Astrocyte of the hippocampus (primary cell): ENCODE data around the gene KCNG2.

ENCODE experiments used
- DNase-seq: peaks from one replicate; pipeline ENCODE4 v3.0.0; 2011; ENCODE audit warnings: low read depth, low spot score

Gene KCNG2

DNA sequence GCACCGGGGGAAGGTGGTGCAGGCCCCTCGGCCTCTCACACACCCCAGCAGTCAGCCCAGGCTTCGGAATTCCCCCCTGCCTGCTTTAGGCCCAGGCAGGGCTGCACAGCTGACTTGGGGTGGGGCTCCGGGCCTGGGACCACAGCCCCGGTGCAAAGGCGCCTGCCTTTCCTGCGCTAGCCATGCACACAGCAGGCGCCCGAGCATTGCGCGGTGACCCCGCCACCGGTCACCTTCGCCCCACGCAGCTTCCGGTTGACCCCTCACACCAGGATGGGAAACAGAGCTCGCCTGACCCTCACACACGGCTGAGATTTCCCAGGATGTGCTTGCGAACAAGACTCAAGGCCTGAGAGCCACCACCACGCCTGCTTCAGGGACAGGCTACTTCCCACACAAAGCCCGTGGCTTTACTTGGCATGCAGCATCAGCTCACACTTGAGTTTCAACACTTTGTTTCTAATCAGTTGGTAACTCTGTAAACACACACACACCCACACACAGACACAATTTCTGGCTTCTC lies 107.7 kb downstream of the KCNG2 start:
- peak; percentile 32 for DNase-seq

DNA sequence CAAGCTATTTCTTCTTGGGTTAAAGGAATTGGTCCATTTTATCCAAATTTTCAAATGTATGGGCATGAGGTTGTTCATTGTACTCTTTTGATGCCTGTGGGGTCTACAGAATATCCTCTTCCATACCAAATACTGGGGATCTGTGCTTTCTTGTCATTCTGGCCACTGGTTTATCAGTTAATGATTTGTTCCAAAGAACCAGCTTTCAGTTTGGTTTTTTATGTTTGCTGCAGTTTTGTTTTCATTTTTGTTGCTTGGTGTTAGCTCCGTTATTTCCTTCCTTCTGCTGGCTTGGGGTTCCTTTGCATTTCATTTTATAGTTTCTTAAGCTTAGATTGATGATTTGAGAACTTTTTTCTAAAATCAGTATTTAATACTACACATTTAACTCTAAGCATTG lies 108.3 kb downstream of the KCNG2 start:
- no peak for DNase-seq

DNA sequence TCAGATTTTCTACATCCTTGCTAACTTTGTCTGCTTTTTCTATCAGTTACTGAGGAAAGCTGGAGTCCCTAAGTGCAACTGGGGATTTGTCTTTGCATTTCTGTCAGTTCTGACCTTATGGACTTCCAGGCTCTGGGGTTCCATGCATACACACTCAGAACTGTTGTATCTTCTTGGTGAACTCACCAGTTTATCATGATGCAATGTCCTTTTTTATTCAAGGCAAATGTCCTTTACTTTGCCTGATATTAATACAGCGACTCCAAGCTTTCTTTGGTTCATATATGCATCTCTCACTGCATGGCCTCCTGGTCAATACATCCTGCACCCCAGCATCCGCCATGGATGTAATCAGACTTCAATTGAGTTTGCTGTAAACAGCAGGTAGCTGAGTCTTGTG lies 109.0 kb downstream of the KCNG2 start:
- no peak for DNase-seq

DNA sequence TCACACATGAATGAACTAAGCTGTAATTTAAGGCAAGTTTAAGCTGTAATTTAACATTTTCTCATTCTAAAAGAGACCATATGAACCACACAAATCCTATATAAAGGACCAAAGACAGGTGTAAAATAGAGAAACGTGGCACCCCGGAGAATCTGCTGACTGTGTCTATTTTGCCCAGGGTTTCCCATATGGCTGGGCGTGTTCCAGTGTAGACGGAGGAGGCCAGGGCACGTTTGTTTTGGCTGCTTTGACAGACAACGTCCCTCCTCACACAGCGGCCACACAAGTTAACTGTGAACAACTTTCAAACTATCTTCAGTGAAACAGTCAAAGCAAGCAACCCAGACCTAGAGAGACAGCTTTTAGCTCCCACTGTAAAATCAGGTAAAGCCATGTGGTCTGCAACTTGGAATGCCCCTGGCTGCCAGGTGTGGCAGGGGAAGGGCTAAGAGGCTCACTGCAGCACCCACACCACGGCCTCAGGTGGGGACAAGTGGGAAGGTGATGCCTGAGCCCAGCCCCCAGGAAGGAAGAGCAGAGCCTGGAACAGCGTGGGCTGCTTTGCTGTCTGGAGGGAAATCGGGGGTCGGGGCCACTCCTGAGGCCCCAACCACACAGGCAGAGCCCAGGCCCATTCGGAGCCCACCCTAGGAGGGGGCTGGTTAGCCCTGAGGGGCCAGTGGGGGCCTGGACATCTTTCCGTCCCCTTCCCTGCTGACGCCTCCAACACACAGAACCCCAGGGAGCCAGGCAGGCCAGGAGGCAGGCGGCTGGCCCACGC lies 113.0 kb downstream of the KCNG2 start:
- no peak for DNase-seq

GRCh38 chr18:79911344-79912270 lies 113.9 kb downstream of the KCNG2 start:
- DNase-seq = no peak

- DNase-seq = peak; percentile 59
These were observed 114.8 kb downstream of the KCNG2 start for GRCh38 chr18:79912409-79912991.

- DNase-seq = no peak
These were observed 115.5 kb downstream of the KCNG2 start for GRCh38 chr18:79912994-79913831.

DNA sequence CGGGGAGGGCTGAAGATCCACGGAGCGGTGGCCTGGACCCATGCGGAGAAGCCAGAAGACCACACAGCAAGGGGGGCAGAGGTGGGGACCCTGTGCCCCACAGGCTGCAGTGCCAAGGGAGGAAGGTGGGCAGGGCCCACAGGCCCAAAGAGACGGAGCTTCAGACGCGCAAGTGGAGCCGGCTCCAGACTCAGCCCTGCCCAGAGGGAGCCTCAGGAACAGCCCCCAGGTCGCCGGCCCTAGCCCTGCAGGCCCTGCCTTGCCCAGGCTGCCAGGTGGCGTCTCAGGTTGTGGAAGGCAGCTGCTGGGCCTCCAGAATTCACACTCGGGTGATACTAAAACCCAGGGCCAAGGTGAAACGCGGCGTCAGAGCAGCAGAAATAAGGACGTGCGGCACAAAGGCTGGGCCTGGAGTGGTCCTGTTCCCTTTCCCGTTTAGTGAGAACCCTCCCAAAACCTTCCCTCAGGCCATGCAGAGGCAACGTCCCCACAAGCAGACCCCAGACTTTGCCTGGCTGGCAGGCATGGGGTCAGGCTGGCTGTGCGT lies 116.9 kb downstream of the KCNG2 start:
- no peak for DNase-seq

- no peak for DNase-seq
These were observed 117.7 kb downstream of the KCNG2 start for GRCh38 chr18:79915161-79916127.

DNA sequence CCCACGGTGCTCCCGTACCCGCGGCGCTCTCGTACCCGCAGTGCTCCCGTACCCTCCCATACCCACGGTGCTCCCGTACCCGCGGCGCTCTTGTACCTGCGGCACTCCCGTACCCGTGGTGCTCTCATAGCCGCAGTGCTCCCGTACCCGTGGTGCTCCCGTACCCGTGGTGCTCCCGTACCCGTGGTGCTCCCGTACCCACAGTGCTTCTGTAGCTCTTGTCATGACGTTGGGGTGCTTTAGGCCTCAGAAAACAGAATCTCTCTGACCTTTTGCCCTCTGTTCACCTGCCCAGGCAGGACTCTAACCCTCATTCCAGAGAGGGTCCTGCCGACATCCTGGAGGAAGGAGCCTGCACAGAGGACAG lies 118.4 kb downstream of the KCNG2 start:
- DNase-seq = no peak

- DNase-seq = no peak
These were observed 118.9 kb downstream of the KCNG2 start for GRCh38 chr18:79916546-79917168.

- no peak for DNase-seq
These were observed 119.6 kb downstream of the KCNG2 start for GRCh38 chr18:79917169-79917852.

DNA sequence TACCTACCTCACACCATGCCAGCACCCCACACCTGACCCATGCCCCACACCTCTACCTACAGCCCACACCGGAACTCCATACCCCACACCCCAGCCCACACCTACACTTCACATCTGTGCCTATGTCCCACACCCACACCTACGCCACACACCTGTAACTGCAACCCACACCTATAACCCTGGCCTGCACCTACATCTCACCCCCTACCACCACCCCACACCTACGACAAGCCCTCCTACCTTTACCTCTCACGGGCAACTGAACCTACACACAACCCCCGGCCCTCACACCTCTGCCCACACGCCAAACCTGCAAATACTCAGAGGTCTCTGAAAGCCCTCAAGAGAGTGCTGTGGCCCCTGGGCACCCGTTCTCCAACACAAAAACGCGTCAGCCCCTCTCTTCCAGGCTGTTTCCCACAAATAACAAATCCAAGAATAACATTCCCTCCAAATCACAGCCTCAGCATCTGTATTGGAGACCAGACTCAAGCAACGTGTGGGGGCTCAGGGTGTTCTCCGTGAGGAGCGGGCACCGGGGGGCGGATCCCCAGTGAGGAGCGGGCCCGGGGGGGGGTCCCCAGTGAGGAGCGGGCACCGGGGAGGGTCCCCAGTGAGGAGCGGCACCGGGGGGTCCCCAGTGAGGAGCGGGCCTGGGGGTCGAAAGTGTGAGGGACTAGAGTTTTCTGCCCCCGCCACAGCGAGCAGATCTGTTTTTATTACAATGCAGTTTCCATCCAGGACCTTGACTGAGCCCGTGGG lies 120.3 kb downstream of the KCNG2 start:
- DNase-seq = no peak

GRCh38 chr18:79918615-79919011 lies 120.9 kb downstream of the KCNG2 start:
- no peak for DNase-seq

GRCh38 chr18:79919089-79919488 lies 121.4 kb downstream of the KCNG2 start:
- no peak for DNase-seq

DNA sequence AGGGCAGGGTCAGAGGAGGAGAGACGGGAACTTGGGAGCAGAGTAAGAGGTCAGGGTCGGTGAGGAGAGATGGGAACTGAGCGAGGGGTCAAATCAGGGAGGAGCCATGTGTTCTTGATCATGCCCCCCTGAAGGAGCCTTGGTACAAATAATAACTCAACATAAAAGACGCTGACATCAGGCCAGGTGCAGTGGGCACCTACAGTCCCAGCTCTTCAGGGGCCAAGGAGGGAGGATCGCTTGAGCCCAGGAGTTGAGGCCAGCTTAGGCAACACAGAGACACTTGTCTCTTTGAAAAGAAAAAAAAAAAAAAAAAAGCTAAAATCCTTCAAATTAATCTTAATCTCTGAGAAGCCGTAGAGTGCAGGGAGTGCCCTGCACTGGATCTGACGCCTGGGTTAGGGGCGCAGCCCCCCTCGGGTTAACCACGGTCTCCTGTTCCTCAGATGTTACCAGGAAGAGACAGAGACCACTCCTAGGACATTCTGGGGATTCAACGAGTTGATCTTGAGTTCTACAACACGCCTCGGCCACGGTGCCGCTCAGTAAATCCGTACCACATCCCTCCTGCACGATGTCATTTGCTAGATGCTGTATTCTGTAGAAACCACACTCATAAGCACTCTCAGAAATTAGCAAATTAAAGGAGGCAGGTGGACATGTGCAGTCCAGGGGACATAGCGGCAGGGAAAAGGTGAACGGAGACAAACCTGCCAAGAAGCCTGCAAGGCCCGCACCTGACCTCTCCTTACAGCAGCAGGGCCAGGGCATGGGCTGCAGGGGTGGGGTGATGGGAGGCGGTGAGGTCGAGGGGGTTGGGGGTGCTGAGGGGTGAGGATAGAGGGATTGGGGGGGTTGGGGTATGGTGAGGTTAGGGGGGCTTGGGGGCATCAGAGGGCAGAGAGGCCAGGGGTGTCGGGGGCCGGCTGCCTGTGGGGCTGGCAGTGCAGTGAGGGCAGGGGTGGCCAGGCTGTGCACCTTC lies 124.5 kb downstream of the KCNG2 start:
- no peak for DNase-seq

- DNase-seq = no peak
These were observed 125.3 kb downstream of the KCNG2 start for GRCh38 chr18:79922971-79923411.
